Upper lobe of left lung (tissue), 4 donors: ENCODE measurements around the gene HNF1A.

Source experiments
- POLR2A ChIP-seq, 4 donors: fragments of 450-650 bp; IDR thresholded peaks; one replicate each; pipeline ENCODE4 v1.5.1; 2016 to 2017; ENCODE audit warnings: antibody characterized with exemption in 4 of 4, mild to moderate bottlenecking in 2 of 4
- POLR2AphosphoS5 ChIP-seq, 2 donors: sonication (generic); formaldehyde crosslinking; IDR thresholded peaks; one replicate each; pipeline ENCODE4 v1.5.1; 2017; ENCODE audit warnings: antibody characterized with exemption in 2 of 2
- TF ChIP-seq, protein P1 (sequence below), 6 experiments: fragments of 450-650 bp in 4 of 6; fragments of 200-600 bp in 2 of 6; sonication (generic) in 2 of 6; IDR thresholded peaks; one replicate each; pipeline ENCODE4 v1.5.1; 2016 to 2019; ENCODE audit warnings: antibody characterized with exemption in 6 of 6

DNA sequence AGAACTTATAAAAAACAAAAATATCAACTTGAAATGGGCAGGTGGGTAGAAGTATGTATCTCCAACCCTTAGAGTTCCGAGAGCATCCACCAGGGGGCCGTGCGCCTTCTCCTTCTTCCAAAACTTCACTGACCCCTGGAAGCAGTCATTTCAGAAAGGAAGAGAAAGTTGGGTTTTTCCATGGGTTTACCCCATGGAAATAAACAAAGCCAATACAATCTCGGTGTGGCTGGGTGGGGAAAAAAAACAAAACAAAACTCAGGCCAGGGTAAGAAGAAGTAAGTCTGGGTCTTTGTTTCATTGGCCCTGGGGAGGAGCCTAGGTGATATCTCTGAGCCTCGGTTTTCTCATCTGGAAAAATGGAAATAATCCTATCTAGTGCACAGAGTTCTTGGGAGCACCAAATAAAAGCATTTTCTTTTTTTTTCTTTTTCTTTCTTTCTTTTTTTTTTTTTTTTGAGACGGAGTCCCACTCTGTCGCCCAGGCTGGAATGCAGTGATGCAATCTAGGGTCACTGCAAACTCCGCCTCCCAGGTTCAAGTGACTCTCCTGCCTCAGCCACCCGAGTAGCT, 33.6 kb upstream of the HNF1A start:
- TF ChIP-seq, protein P1, sequence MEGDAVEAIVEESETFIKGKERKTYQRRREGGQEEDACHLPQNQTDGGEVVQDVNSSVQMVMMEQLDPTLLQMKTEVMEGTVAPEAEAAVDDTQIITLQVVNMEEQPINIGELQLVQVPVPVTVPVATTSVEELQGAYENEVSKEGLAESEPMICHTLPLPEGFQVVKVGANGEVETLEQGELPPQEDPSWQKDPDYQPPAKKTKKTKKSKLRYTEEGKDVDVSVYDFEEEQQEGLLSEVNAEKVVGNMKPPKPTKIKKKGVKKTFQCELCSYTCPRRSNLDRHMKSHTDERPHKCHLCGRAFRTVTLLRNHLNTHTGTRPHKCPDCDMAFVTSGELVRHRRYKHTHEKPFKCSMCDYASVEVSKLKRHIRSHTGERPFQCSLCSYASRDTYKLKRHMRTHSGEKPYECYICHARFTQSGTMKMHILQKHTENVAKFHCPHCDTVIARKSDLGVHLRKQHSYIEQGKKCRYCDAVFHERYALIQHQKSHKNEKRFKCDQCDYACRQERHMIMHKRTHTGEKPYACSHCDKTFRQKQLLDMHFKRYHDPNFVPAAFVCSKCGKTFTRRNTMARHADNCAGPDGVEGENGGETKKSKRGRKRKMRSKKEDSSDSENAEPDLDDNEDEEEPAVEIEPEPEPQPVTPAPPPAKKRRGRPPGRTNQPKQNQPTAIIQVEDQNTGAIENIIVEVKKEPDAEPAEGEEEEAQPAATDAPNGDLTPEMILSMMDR (IDR thresholded peaks at IDR 0.05) = peak in 5 of 6 experiments; percentile 48 to 74 (median 56)
- TF ChIP-seq POLR2A (IDR thresholded peaks at IDR 0.05) = no peak
- TF ChIP-seq POLR2AphosphoS5 (IDR thresholded peaks at IDR 0.05) = no peak
